ENCODE results near the gene FAM53A.

Gene FAM53A

DNA sequence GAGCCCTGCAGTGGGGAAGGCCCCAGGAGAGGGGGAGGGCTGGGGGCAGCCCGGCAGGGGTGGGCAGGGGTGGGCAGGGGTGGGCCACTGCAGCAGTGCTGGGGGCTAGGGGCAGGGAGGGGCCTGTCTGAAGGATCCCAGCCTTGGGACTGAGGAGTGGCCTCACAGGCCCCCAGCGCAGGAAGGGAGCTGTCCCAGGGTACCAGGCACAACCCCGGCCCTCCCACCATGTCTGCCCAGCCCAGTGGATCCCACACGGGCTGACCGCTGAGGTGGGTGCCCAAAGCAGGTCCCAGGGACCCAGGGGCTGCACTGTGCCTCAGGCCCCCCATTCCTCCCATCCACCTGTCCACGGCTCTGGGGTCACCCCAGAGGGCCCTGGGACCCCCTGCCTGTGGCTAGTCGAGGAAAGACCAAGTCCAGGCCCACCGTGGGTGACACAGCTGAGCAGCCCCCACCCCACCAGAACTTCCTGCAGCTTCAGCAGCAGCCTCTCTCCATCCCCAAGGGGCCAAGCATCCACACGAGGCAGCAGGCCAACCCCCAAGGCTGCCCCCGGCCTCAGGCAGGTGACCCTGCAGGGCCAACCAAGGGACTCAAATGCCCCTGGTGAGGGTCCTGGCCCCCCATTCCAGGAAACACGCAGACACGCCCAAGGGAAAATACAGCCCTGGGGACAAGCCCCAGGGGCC is 46.4 kb downstream of the FAM53A start:
- no peak for DNase-seq

DNA sequence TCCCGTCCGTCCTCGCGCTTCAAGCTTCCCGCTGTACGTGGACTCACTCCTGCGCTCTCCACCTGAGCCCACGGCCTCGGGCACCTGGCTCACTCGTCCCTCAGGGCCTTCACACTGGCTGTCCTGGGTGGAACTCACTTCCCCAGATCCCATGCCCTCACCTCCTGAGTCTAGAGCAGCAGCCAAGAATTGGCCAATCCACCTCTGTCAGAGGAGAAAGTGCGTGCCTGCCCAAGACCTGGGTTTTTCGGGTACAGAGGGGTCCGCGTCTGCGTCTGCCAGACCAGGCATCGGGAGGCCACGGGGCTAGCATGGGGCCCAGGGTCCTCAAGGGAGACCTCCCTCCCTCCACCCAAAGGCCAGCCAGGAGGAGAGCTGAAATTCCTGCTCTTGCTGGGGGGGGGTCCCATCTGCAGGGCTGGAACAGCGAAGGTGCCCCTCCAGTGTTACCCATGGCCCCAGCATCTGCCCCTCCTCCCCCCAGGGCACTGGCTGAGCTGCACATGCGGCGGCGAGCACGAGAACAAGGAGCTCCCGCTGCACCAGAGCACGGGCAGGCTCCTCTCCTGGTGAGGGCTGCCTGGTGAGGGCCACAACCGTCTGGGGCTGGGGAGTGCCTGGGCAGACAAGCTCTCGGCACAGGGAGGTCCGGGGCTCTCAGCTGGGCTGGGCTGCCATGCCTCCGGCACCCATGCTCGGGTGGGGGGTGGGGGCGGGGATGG is 47.5 kb downstream of the FAM53A start:
- DNase-seq, result no peak

DNA sequence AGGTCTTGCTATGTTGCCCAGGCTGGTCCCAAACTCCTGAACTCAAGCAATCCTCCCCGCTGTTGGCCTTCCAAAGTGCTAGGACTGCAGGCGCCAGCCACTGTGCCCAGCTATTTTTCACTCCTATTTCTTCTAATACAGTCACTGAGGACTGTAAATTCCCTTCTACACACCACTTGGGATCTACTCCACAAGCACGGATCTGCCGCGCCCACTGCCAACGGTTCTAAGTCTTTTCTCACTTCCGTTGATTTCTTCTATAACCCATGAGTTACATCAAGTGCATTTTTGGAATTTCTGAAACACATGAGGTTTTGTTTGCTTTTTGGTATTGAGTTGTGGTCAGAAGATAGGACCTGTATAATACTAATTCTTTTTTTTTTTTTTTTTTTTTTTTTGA is 48.6 kb downstream of the FAM53A start:
- no peak for DNase-seq

DNA sequence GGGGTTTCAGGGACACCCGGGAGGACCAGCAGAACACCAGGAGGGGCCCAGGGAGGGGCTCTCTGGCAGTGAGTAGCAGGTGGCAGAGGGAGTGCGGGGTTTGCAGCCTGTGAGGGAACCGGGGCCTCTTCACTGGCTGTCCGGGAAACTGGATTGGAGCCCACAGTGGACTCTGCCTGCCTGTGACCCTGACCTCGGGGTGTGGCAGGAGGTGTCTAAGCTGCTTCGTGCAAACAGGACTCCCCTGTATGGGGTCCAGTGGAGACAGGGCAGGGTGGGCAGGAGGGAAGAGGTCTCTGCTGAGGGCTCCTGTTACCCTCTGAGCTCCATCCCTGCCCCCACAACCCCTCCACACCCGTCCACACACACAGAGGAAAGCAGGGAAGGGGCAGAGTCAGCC is 50.1 kb downstream of the FAM53A start:
- no peak for DNase-seq

DNA sequence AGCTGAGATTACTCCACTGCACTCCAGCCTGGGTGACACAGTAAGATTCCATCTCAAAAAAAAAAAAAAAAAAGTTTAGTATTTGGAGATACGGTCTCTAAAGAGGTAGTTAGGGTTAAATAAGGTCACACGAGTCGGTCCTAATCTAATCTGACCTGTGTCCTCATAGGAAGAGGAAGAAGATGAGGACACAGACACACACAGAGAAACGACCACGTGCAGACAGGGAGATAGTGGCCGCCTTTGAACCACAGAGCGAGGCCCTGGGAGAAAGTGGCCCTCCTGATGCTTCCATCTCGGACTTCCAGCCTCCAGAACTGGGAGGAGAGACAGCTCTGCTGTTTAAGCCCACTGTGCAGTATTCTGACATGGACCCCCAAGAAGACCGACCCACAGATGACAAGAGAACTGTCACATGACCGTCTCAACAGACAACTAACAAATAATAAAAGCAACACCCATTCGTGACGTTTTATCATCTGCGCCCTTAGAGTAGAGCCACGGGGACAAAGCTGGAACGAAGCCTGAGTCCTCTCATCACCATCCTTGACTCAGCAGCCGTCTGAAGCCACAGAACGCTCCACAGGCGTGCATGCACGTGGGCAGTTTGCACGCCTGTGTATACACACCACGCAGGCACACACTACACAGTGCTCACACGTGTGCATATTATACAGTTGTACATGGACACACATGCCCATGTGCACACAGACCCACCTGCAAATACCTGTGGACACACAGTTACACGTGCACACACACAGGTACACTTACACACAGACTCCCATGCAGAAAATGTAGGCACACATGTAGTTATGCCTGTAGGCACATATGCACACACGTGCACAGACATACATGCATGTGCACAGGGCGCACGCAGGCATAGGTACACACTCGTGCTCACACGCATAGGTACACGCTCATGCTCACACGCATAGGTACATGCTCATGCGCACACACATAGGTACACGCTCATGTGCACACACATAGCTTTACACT is 51.7 kb downstream of the FAM53A start:
- no peak for DNase-seq

DNA sequence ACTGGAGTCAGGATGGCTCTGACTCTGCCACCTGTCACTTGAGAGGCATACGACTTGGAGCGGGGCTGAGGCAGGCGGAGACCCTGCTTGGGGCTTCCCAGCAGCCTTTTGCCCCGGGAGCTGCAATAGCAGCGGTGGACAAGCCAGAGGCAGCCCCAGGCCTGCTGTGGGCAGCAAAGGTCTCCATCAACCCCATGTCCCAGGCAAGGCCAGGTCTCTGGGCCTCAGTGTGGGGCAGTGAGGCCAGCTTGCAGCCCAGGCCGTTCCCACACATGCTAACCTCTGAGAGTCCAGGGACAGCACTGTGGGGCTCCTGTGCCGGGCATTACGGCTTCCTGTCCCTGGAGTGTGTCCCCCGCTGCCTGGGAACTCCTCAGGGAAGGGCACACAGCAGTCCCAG is 53.0 kb downstream of the FAM53A start:
- no peak for DNase-seq

DNA sequence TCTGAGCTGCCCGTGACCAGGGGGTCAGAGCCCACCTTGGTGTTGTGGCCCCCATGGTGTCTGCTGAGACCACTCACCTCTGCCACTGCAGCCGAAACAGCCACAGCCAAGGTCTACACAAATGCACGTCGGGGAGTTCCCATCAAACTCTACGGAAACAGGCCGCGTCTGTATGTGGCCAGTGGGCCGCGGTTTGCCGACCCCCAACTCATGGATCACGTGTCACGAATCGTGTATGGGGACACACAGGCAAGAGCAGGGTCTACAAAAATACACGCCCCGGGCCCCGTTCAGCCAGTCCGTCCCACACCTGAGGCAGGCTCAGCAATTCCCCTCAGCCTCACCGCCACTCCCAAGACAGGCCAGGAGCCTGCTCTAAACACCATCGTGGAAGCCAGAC is 53.8 kb downstream of the FAM53A start:
- DNase-seq, result no peak

DNA sequence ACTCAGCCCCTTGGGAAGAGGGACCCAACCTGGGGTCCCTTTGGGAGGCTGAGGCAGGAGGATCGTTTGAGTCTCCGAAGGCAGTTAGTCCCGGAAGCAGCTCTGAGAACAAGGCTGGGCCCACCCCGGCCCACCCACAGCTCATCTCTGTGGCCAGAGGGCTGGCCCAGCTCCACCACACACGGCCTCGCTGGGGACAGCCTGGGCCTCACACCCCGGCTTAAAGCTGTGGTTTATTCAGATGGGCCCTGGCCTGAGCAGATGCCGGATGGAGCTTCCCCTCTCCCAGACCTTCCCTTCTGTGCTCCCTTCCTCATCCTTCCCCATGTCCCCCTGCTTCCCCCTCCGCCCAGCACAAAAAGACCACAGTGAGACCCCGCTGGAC is 54.4 kb downstream of the FAM53A start:
- DNase-seq, result no peak

DNA sequence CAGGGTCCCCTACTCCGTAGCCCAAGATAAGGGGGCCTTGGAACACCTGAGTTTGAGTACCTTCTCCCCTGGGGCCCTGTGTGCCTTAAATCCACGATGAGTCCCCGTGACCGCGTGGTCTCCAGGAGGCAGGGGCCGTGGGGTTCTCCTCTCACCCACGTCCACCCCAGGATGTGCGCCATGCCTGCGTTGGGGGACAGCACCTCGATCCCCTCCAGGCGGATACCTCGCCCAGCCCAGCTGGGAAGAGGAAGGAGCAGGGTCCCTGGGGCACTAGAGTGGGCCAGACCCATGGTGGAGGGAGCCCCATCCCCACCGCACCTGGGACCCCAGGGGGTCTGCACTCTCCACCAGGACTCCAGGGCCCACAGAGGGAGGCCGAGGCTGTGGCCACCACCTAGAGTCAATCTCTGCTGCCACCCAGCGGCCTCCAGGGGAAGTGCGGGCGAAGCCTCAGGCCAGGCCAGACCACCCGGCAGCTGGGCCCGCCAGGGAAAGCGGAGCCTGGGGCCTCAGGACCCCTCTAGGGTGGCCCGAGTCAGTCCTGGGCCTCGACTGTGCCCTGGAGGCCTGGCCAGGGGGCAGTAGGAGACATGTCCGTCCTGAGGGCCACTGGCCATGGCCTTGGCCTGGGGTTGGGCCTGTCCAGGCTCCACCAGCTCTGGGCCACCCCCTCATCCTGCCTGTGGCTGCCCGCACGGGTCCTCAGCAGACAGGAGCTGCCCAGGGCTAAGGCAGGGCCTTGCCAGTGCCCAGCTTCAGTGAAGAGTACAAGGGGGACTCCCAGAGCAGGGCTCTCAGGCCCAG is 55.0 kb downstream of the FAM53A start:
- DNase-seq, result no peak

DNA sequence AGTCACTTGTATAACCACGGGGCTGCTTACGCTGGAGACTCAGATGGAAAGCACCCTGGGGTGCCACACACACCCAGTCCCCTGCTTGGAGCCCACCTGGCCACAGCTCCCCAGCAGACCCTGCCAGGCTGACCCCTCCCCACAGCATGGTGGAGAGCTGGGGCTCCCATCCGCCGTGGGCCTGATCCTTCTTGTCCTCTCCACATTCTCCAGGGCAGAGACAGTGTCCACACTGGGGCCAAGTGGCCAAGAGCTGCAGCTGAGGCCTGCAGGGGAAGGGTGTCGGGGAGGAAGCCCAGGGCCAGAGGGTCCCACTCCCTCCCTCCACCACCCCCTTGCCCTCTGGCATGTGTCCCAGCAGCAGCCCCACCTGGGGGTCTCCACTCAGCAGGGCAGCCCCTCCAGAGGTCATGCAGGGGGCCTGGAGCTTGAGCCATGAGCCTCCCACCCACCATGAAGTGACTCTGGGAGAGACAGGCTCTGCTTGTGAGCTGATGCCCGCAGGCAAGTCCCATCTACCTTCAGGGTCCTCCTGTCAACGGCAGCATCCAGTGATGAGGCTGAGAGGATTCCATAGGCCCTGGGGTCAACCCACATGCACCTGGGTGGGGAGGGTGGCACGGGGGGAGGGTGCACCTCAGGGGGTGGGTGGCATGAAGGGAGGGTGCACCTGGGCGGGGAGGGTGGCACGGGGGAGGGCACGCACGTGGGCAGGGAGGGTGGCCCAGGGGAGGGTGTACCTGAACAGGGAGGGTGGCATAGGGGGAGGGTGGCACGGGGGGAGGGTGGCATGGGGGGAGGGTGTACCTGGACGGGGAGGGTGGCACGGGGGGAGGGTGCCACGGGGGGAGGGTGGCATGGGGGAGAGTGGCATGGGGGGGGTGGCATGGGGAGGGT is 56.4 kb downstream of the FAM53A start:
- no peak for DNase-seq

DNA sequence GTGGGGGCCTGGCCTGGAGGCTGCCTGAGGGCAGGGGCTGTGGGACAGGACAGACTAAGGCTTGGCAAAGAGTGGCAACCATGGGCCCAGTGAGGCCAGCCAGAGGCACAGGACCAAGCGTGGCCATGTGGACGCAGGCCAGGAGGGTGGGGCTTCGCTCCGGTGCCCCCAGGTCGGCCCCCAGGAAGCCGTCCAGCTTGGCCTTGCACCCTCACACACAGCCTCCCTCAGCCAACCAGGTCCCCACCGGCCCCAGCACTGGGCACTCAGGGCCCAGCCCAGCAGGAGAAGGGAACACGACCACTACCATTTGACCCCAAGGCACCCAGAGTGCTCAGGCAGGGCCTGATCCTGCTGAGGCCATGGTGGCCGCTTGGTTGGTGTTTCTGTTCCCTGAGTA is 57.2 kb downstream of the FAM53A start:
- no peak for DNase-seq

DNA sequence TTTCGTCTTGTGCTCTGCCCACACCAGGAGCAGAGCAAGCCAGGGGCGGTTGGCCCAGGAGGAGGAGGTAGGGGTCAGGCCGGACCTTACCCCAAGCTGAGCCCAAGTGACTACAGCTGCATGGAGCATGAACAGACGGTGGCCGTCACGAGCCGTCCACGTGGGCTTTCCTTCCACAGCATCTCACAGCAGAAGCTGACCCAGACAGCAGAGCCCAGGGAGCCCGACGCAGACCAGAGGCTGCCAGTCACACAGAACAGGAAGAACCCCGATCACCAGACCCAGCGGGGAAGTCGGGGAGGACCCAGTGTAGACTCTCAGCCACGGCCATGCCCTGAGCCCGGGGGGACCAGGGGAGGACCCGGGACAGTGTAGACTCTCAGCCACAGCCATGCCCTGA is 58.0 kb downstream of the FAM53A start:
- no peak for DNase-seq

DNA sequence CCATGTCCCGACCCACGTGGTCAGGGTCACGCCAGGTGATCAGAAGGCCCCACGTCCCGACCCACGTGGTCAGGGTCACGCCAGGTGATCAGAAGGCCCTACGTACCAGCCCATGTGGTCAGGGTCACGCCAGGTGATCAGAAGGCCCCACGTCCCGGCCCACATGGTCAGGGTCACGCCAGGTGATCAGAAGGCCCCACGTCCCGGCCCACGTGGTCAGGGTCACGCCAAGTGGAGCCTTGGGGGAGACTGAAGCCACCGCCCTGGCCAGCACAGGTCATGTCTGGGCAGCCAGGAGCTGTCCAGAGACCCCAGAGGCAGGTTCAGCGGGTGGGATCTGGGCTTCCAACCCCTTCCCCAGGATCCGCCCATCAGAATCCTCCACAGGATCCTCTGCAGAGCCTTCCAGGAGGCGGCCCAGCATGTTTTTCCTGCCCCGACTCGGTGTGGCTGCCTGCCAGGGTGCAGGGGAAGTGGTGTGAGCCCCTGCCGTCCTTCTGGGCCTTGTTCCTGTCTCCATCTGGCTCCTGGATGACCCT is 58.4 kb downstream of the FAM53A start:
- no peak for DNase-seq

DNA sequence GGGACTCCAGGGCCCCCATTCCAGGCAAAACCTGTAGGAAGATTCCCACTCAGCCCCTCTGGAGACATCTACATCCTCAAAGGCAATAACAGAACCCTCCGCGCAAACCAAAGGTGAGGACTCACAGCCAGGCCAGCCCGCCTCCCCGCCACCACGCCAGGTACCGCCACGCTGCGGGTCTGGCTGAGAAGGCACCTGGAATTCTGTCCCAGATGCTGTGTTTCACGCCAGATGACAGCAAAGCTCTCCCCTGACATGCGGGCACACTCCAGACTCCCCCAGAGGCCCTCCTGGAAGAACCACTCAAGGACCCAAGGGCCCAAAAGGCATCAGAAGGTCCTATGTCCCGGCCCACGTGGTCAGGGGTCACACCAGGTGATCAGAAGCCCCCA is 59.6 kb downstream of the FAM53A start:
- no peak for DNase-seq

DNA sequence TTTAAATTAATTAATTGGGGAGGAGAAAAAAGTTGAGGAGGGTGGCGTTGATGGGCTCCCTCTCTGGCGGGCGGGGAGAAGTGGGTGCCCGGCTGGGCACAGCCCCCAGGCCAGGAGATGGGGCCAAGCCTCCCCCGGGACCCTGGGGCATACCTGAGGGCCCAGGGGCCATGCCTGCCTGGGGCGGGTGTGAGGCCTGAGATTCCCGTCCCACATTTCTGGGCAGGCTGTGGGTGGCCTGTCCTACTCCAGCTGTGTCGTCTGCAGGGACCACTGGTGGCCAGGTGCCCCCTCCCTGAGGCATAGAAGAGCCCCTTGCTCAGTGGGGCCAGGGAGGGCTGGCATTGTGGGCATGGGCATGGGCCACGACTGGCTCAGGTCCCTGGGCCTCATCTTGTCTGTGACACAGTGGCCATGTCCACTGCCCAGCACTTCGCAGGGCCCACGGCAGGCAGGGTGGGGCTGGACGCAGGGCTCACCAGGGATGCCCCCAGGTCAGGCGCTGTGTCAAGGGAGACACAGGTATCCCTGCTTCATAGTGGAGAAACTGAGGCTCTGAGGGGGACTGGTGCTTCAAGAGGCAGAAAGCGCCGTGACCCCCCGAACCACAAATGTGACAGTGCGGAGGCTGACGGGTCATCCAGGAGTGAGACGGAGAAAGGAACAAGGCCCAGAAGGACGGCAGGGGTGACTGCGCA is 60.1 kb downstream of the FAM53A start:
- no peak for DNase-seq

DNA sequence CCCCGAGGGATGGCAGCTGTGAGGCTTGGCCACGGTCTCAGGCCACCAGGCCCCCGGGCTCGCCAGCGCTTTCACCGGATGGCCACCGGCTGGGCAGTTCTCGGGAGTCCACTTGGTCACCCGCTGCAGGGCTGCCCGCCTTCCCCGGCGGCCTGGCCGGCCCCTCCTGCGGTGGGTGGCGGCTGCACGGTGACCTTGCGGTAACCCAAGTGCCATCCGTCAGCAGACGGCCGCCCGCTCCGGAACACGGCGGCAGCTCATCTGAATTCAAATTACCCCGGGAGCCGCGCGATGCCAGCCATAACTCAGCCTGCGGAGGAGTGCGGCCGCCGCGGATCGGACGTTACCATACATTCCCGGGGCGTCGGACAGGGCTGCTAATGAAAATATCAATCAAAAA is 60.7 kb downstream of the FAM53A start:
- no peak for DNase-seq

DNA sequence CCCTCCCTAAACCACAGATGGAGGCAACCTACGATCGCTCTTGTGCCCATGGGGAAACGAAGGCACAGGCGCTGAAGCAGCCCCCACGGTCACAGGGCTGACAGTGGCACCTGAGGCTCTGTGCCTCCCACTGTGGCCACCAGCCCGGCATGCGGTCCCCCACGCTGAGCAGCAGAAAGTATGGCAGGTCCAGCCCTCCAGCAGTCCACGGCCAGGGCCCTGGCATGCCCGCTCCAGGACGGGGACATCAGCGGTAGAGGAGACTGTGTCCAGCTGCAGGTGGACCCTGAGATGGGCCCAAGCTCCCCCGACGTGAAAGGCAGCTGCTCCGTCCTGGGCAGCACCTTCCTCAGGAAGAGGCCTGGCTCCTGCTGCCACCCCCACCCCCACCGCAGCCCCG is 61.2 kb downstream of the FAM53A start:
- DNase-seq, result no peak

DNA sequence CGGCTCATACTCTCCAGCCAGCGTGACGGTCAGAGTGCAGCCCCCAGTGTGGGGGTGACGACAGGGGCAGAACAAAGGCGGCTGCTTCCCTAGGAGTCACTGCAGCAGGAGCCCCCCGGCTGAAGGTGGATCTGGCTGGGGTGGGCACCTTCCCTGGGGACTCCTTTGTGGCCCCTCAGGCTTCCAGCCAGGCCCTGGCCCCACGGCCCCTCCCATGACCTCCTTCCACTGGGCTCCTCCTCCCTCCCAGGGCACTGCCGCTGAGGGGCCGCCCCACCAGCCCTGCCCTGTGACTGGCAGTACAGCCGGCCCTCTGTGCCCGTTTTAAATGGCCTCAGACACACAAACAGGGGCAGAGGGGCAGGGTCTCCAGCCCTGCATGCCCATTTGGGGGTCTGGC is 61.9 kb downstream of the FAM53A start:
- DNase-seq, result no peak

DNA sequence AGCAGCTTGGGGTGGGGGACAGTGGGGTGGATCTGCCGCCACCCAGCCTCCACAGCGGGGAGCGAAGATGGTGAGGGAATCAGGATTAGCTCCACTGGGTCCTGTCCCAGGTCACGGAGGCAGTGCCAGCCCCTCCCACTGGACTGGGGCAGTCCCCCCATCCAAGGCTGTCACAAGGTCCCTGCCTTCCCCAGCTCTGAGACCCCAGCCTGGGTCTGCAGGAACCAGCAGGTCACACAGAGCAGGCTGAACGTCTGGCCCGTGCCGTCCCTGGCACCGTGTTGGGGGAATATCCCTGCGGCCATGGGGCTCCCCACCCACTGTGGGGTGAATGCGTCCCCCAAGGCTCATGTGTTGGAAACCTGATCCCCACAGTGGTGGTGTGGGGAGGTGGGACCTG is 62.6 kb downstream of the FAM53A start:
- DNase-seq, result no peak

DNA sequence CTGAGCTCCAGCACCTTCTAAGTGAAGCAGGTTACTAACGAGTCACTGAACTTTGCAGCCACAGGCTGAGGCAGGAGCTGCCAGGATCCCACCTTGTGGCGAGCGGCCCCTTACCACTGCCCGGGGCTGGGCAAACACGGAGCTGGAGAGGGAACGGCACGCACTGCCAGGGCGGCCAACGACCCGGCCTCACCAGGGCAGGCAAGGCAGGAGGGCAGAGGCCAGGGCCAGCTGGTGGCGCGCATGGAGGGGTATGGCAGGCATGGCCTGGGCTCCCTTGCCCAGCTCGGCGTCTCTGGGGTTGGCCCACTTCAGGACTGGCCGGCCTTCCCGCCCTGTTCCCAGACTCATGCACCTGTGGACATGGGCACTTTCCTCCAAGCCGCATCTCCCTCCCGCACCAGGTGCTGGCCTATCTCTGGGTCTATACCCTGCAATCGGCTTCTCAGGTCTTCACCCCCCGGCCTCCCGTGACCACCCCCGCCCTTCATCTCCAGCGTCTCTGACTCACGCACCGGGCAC is 64.9 kb downstream of the FAM53A start:
- no peak for DNase-seq

DNA sequence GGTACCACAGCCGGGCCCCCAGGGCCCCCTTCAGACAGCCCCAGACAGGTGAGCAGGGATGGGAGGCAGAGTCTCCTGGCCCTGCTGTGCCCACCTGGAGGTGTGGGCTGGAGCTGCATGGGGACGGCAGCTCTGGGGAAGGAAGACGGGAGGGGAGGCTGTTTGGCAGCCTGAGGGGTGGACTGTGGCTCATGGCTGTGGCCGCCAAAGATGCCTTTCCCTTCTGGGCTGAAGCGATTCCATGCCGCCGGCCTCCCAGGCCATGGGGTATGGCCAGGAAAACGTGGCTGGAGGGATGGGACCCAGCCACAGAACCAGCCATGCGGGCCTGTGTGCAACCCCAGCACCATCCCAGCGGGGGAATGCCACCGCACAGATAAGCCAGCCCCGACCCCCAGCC is 65.7 kb downstream of the FAM53A start:
- no peak for DNase-seq
